WTC11 (cell line): ENCODE measurements around the gene PIGO. TPM values are rescaled to one million over a fixed set of nuclear protein-coding genes. Genes with fewer than 3 reads are reported as not detected.
A peak's percentile ranks its signal among the peaks of the same experiment; 100 is the strongest.

Experiments used
- ARID4B ChIP-seq: sonication (generic); formaldehyde crosslinking; IDR thresholded peaks from 2 replicates; pipeline ENCODE4 v1.8.0; 2023; ENCODE audit warnings: missing genetic modification reagents, mild to moderate bottlenecking, borderline replicate concordance
- ATF2 ChIP-seq: sonication (generic); formaldehyde crosslinking; IDR thresholded peaks from 2 replicates; pipeline ENCODE4 v1.8.1; 2022; ENCODE audit warnings: low read depth, missing genetic modification reagents, borderline replicate concordance
- ATF6 ChIP-seq: sonication (generic); formaldehyde crosslinking; IDR thresholded peaks from 2 replicates; pipeline ENCODE4 v1.8.1; 2023; ENCODE audit warnings: mild to moderate bottlenecking, missing genetic modification reagents
- CDX4 ChIP-seq: fragments of 250-450 bp; sonication (Bioruptor Pico); IDR thresholded peaks from 2 replicates; pipeline ENCODE4 v1.9.0; 2021; ENCODE audit warnings: moderate library complexity, mild to moderate bottlenecking, inconsistent platforms, borderline replicate concordance
- E2F5 ChIP-seq: sonication (generic); formaldehyde crosslinking; IDR thresholded peaks from 2 replicates; pipeline ENCODE4 v1.8.1; 2022; ENCODE audit warnings: mild to moderate bottlenecking, moderate library complexity, missing genetic modification reagents
- ELF4 ChIP-seq: sonication (generic); formaldehyde crosslinking; IDR thresholded peaks from 2 replicates; pipeline ENCODE4 v1.8.1; 2022; ENCODE audit warnings: low read depth, mild to moderate bottlenecking, moderate library complexity, missing genetic modification reagents
- ESRRA ChIP-seq: sonication (generic); formaldehyde crosslinking; IDR thresholded peaks from 2 replicates; pipeline ENCODE4 v1.8.1; 2022; ENCODE audit warnings: mild to moderate bottlenecking, missing genetic modification reagents, borderline replicate concordance
- FOXJ3 ChIP-seq: sonication (generic); formaldehyde crosslinking; IDR thresholded peaks from 2 replicates; pipeline ENCODE4 v1.9.0; 2021; ENCODE audit warnings: missing genetic modification reagents, mild to moderate bottlenecking, borderline replicate concordance
- GABPB1 ChIP-seq: sonication (generic); formaldehyde crosslinking; IDR thresholded peaks from 2 replicates; pipeline ENCODE4 v1.8.1; 2023; ENCODE audit warnings: mild to moderate bottlenecking, missing genetic modification reagents
- GRHL2 ChIP-seq: fragments of 250-450 bp; sonication (Bioruptor Pico); IDR thresholded peaks from 2 replicates; pipeline ENCODE4 v1.8.0; 2022; ENCODE audit warnings: mild to moderate bottlenecking, moderate library complexity; ENCODE audit not compliant: insufficient replicate concordance, severe bottlenecking
- JAZF1 ChIP-seq: fragments of 250-450 bp; sonication (Bioruptor Pico); IDR thresholded peaks from 2 replicates; pipeline ENCODE4 v1.9.0; 2021; ENCODE audit warnings: moderate library complexity, mild to moderate bottlenecking, inconsistent platforms
- JUN ChIP-seq: sonication (generic); formaldehyde crosslinking; IDR thresholded peaks from 2 replicates; pipeline ENCODE4 v1.8.0; 2023; ENCODE audit warnings: mild to moderate bottlenecking, missing genetic modification reagents
- KAT7 ChIP-seq: sonication (generic); formaldehyde crosslinking; IDR thresholded peaks from 2 replicates; pipeline ENCODE4 v1.8.1; 2023; ENCODE audit warnings: missing genetic modification reagents, mild to moderate bottlenecking, borderline replicate concordance
- MLX ChIP-seq: sonication (generic); formaldehyde crosslinking; IDR thresholded peaks from 2 replicates; pipeline ENCODE4 v1.8.1; 2023; ENCODE audit warnings: mild to moderate bottlenecking, missing genetic modification reagents, moderate library complexity
- NFE2L1 ChIP-seq: sonication (generic); formaldehyde crosslinking; IDR thresholded peaks from 2 replicates; pipeline ENCODE4 v1.8.1; 2023; ENCODE audit warnings: missing genetic modification reagents
- NR2C2 ChIP-seq: sonication (generic); formaldehyde crosslinking; IDR thresholded peaks from 2 replicates; pipeline ENCODE4 v1.8.0; 2022; ENCODE audit warnings: mild to moderate bottlenecking, missing genetic modification reagents
- PRRX2 ChIP-seq: fragments of 250-450 bp; sonication (Bioruptor Pico); IDR thresholded peaks from 2 replicates; pipeline ENCODE4 v1.8.0; 2021; ENCODE audit warnings: mild to moderate bottlenecking
- SMAD4 ChIP-seq: sonication (generic); formaldehyde crosslinking; IDR thresholded peaks from 2 replicates; pipeline ENCODE4 v1.8.0; 2022; ENCODE audit warnings: mild to moderate bottlenecking, missing genetic modification reagents
- TEAD4 ChIP-seq: sonication (generic); formaldehyde crosslinking; IDR thresholded peaks from 2 replicates; pipeline ENCODE4 v1.8.0; 2022; ENCODE audit warnings: mild to moderate bottlenecking, missing genetic modification reagents
- ZNF232 ChIP-seq: sonication (generic); formaldehyde crosslinking; IDR thresholded peaks from 2 replicates; pipeline ENCODE4 v1.8.0; 2022; ENCODE audit warnings: mild to moderate bottlenecking, missing genetic modification reagents
- ZNF263 ChIP-seq: sonication (generic); formaldehyde crosslinking; IDR thresholded peaks from 2 replicates; pipeline ENCODE4 v1.8.1; 2022; ENCODE audit warnings: low read depth, mild to moderate bottlenecking, moderate library complexity, missing genetic modification reagents
- ZNF396 ChIP-seq: fragments of 250-450 bp; sonication (Bioruptor Pico); IDR thresholded peaks from 2 replicates; pipeline ENCODE4 v1.8.0; 2021; ENCODE audit warnings: mild to moderate bottlenecking, moderate library complexity, borderline replicate concordance
- ZNF671 ChIP-seq: fragments of 250-450 bp; sonication (Bioruptor Pico); IDR thresholded peaks from 2 replicates; pipeline ENCODE4 v1.8.0; 2021; ENCODE audit warnings: mild to moderate bottlenecking
- ZSCAN18 ChIP-seq: fragments of 250-450 bp; sonication (Bioruptor Pico); IDR thresholded peaks from 2 replicates; pipeline ENCODE4 v2.1.2; 2022; ENCODE audit warnings: mild to moderate bottlenecking, moderate library complexity
- total RNA-seq: library from RNA; stranded (reverse); gene quantifications from 3 replicates; pipeline ENCODE4 v1.2.3, GENCODE V29; 2021

PIGO gene
- total RNA-seq, 1 experiment from 2014 or later = 23.8 TPM

GRCh38 chr9:35071814-35072460, 24.5 kb downstream of the PIGO start (continued):
- TF ChIP-seq ZNF671 (CRISPR knock-in tag) (no peak), NR2C2 (CRISPR knock-in tag) (no peak), KAT7 (CRISPR knock-in tag) (peak; percentile 71; the same call in 1 of the 2 replicates), PRRX2 (CRISPR knock-in tag) (no peak), ZNF396 (CRISPR knock-in tag) (no peak), ELF4 (0 out of 2 replicates have a peak, but pooled peaks have one; percentile 45), ZSCAN18 (no peak), ARID4B (CRISPR knock-in tag) (peak; percentile 79; the same call in 1 of the 2 replicates), ZNF232 (CRISPR knock-in tag) (peak; percentile 67; the same call in 1 of the 2 replicates), CDX4 (CRISPR knock-in tag) (0 out of 2 replicates have a peak, but pooled peaks have one; percentile 25), JUN (CRISPR knock-in tag) (no peak), FOXJ3 (no peak), ATF6 (CRISPR knock-in tag) (no peak; the same call in 1 of the 2 replicates), ZNF263 (CRISPR knock-in tag) (no peak), GRHL2 (CRISPR knock-in tag) (no peak), TEAD4 (CRISPR knock-in tag) (no peak), ATF2 (CRISPR knock-in tag) (0 out of 2 replicates have a peak, but pooled peaks have one; percentile 24), MLX (0 out of 2 replicates have a peak, but pooled peaks have one; percentile 45), NFE2L1 (peak; percentile 96), E2F5 (CRISPR knock-in tag) (no peak), SMAD4 (CRISPR knock-in tag) (no peak), JAZF1 (no peak), ESRRA (no peak; the same call in 1 of the 2 replicates), GABPB1 (CRISPR knock-in tag) (peak; percentile 23; the same call in 1 of the 2 replicates)
